ENCODE data around the gene MYRF.

MYRF gene

DNA sequence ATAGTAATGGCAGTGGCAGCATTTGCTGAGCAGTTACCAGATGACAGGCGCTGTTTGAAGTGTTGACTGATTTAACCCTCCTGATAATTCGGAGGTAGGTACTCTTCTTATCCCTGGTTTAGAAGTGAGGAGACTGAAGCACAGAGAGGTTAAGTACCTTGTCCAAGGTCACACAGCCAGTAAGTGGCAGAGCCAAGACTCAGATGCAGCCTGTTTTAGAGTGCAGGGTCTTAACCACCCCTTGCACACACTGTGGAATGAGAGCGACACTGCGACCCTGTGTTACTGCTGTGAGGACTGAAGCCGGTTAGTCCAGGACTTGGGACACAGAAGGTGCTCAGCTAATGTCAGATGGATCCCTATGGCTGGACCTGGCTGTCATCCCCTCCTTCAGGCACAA, 37.5 kb upstream of the MYRF start:
- TF ChIP-seq, protein P1, sequence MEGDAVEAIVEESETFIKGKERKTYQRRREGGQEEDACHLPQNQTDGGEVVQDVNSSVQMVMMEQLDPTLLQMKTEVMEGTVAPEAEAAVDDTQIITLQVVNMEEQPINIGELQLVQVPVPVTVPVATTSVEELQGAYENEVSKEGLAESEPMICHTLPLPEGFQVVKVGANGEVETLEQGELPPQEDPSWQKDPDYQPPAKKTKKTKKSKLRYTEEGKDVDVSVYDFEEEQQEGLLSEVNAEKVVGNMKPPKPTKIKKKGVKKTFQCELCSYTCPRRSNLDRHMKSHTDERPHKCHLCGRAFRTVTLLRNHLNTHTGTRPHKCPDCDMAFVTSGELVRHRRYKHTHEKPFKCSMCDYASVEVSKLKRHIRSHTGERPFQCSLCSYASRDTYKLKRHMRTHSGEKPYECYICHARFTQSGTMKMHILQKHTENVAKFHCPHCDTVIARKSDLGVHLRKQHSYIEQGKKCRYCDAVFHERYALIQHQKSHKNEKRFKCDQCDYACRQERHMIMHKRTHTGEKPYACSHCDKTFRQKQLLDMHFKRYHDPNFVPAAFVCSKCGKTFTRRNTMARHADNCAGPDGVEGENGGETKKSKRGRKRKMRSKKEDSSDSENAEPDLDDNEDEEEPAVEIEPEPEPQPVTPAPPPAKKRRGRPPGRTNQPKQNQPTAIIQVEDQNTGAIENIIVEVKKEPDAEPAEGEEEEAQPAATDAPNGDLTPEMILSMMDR (conservative IDR thresholded peaks at IDR 0.05), result no peak
- no peak overlapping the region for H3K27ac ChIP-seq

DNA sequence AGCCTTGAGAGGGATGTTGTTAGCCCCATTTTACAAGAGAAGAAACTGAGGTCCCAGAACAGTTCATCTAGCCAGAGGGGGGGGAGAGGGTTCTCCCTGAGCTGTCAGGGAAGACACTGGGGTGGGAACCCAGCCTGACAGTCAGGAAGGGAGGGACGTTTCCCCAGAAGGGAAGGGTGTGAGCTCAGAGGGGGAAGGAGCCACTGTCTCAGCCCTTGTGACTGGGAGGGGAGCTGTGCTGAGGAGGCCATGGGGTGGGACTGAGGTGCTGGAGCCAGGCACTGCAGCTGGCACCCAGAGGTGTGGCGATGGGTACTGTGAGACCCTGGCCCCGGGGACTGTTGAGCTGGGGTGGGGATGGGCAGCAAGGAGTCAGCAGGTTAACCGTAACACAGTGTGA, 36.6 kb upstream of the MYRF start:
- H3K27ac ChIP-seq, result no peak overlapping the region
- TF ChIP-seq, protein P1 (conservative IDR thresholded peaks at IDR 0.05), result no peak

DNA sequence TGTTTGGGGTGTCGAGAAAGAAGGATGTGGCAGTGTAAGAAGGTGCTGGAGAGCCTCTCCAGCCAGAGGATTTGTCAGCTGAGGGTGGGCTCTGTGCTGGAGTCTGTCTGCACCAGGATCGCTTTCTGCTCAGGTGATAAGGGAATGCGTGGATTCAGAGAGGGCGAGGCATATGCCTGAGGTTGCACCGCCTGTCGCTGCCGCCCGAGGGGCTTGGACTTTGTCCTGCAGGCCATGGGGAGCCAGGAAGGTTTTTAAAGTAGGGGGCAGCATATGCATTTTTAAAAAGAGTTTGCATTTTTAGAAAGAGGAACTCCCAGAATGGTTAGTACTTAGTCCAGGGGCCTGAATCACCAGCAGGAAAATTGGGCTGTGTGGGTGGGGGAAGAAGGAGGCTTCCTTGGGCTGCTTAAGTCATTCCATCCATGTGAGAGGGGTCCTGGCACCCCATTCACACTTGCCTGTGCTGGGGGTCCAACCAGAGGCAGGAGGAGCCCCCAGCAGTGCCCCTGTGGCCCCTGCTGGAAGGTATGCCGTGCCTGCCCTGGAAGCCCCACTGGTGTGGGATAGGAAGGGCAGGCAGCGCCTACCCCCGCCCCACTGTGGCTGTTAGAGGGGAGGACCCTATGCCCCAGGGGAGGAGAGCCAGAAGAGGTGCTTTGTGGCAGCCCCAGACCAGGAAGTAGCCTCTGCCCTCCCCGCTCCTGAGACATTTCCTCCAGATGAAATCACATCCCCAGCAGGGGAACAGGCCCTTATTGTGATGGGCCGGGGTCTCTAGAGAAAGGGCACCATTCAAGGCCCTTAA, 35.8 kb upstream of the MYRF start:
- no peak overlapping the region for H3K27ac ChIP-seq
- TF ChIP-seq, protein P1 (conservative IDR thresholded peaks at IDR 0.05), result no peak

DNA sequence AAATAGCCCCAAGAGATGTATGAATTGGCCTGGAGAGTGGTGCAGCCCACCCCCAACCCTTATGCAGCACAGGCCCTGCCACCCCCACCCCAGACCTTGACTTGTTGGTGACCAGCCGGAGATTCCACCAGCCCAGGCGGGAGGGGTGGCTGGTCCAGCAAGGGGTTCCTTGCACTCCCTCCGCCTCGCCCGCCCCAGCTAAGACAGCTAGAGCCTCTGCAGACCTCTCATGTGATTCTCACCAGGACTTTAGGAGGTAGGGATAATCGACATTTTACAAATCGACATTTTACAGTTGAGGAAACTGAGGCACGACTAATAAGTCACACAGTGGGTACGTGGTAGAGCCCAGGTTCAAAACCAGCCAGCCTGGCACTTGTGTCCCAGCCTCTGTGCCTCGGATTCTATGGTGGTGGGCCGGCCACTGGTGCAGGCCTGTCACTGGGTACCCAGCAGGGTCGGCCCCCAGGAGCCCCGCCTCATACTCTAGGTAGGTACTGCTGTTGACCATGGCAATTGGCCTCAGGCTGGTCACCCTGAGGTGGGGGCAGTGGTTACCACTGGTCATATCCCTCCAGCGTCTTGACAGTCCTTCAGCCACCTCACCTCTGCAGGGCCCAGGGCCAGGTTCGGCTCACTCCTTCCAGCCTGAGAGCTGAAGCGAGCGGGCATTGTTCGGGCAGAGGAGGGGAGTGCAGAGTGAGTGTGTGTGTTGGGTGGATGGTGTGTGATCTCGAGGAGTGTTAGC, 35.0 kb upstream of the MYRF start:
- TF ChIP-seq, protein P1 (conservative IDR thresholded peaks at IDR 0.05), result no peak
- H3K27ac ChIP-seq, result no peak overlapping the region

DNA sequence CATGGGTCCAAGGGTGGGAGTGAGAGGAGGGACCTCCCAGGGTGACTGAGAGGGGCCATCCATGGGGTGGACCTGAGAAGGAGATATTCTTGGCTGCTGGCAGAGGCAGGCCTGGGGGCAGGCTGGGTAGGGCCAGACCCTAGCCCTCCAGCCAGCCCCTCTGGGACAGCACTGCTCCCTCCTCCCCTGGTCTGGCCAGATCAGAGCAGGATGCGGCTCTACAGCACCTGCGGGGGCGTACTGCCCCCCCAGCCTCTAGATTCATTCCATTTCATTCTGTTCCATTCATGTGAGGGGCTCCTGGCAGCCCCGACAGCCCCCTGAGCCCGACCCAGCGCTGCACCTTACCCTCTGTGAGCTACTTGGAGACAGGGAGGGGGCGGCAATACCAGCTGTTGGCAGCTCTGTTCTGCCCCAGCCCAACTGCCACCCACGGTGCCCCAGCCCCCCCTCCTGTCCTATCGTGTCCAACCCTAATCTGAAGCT, 34.3 kb upstream of the MYRF start:
- TF ChIP-seq, protein P1 (conservative IDR thresholded peaks at IDR 0.05), result no peak
- no peak overlapping the region for H3K27ac ChIP-seq

DNA sequence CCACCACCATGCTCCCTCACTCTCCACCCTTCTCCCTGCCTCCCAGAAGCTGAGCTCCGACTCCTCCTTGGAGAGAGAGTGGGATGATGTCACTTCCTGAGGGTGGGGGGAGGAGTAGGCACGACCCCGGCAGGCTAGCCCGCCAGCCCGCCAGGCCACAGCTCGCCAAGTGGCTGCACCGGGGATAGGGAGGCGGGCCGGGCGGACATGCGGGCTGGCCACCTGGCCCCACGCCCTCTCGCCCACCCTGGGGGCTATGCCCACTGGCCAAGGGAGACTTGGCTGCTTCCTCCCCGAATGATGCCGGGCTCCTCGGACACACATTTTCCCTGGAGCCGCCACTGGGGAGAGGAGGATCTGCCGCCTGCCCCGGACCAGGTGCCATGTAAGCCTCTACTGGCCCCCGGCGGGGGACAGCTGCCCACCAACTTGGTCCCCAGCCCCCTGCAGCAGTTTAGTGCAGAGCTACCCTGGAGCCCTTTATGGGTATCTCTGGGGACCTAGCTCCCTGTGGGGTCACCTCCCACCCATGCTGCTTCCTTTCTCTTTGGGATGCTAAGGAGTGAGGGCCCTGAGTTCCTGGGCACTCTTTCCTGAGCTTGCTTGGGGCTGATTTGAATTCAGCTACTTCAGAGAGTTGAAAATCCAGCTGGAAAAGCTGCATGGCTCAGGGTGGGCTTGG, 33.7 kb upstream of the MYRF start:
- H3K27ac ChIP-seq, result no peak overlapping the region
- TF ChIP-seq, protein P1 (conservative IDR thresholded peaks at IDR 0.05), result no peak

DNA sequence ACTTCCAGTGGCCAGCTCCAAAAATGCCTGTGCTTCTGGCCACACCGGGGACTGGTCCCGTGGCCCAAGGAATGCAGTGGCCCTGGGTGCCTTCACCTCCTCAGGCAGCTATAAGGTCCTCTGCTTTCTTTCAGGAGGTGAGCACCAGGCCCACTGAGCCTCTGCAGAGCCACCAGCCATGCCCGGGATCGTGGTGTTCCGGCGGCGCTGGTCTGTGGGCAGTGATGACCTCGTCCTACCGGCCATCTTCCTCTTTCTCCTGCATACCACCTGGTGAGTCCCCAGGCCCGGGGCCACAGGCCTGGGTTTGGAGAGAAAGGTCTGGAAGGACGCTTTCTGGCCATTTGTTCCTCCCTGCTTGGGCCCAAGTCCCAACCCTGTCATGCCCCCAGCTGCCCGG, 32.5 kb upstream of the MYRF start:
- TF ChIP-seq, protein P1 (conservative IDR thresholded peaks at IDR 0.05), result no peak
- H3K27ac ChIP-seq, result no peak overlapping the region

Data from VCaP (cell line).